Measurements from ENCODE around the gene PRRC2A.

- TF ChIP-seq CTCF (IDR thresholded peaks at IDR 0.05) (no peak), POLR2AphosphoS5 (IDR thresholded peaks at IDR 0.05; ENCODE audit: low read depth, low read length) (no peak)
Measured at GRCh38 chr6:31572041-31572911, 48.2 kb upstream of the PRRC2A start, which contains the start of gene LTA.

Data from Panc1 (cell line).